Astrocyte of the cerebellum (primary cell): ENCODE results near the gene SIX2.

ENCODE experiments used
- DNase-seq: peaks from one replicate; pipeline ENCODE4 v3.0.0-alpha.2; 2011; ENCODE audit warnings: low read depth
- H3K4me3 ChIP-seq: 2 replicates; pipeline ENCODE4 v1.5.1; 2011; ENCODE audit warnings: mild to moderate bottlenecking, low read depth, low read length, moderate library complexity
- CTCF ChIP-seq: IDR thresholded peaks from 2 replicates; pipeline ENCODE4 v1.5.1; 2012; ENCODE audit warnings: low read length, low read depth, moderate library complexity, mild to moderate bottlenecking; ENCODE audit errors: missing control alignments
- in situ Hi-C: cut with HindIII; loops from 2 replicates; pipeline ENCODE4 v1.10.0; 2017; ENCODE audit warnings: low sequenced_read_pairs

Gene SIX2

DNA sequence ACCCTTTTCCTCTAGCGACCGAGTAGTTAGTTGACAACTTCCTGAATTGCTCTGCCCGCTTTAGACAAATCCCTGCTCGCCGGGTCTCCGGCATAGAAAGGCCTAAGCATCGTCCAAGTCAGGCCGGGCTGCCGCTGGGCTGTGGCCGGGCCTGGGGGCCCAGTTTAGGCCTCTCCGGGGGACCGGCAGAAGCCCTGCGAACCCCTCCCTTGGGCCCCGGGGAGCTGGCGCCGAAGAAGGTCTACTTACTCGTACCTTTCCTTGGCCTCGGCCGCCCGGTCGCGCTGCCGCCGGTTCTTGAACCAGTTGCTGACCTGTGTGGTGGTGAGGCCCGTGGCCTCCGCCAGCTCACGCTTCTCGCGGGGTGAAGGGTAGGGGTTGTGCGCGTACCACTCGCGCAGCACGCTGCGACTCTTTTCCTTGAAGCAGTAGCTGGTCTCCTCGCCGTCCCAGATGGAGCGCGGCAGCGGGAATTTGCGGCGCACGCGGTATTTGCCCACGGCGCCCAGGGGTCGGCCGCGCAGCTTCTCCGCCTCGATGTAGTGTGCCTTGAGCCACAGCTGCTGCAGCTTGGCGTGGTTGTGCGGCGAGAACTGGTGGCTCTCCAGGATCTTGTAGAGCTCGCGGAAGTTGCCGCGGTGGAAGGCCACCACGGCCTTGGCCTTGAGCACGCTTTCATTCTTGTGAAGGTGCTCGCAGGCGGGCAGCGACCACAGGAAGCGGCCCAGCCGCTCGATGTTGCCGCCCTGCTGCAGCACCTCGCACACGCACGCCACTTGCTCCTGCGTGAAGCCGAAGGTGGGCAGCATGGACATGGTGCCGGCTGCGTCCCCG, 739 bp downstream of the SIX2 start:
- in situ Hi-C loops: no loop called here
- no peak for TF ChIP-seq CTCF
- DNase-seq: no peak
- H3K4me3 ChIP-seq: peak overlapping the region; percentile 21

DNA sequence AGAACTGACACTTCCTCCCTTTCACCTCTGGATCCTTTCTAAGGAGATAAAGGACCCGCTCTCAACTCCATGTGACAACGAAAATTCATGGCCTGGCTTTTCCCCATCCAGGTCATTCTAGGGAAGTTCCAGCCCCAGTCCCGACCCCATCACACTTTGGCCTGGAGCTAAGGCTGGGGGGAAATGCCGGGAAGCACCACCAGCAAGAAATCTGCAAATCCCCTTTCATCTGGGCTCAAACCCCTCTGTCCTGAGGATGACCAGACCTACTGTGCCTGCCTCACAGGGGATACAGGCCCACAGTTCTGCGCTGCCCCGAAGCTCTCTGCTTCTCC, 1.3 kb downstream of the SIX2 start:
- no peak overlapping the region for H3K4me3 ChIP-seq
- in situ Hi-C loops: no loop called here

GRCh38 chr2:45006942-45007287, 2.3 kb downstream of the SIX2 start:
- TF ChIP-seq CTCF: no peak
- in situ Hi-C loops: no loop called here
- no peak for DNase-seq
- no peak overlapping the region for H3K4me3 ChIP-seq

More for the DNA sequence above, 1.3 kb downstream of the SIX2 start:
- DNase-seq: no peak
- no peak for TF ChIP-seq CTCF

- TF ChIP-seq CTCF: no peak
- no peak overlapping the region for H3K4me3 ChIP-seq
- DNase-seq: no peak
- in situ Hi-C loops: no loop called here
Measured at GRCh38 chr2:45006041-45006941, 3.0 kb downstream of the SIX2 start.

GRCh38 chr2:45005261-45006002, 3.8 kb downstream of the SIX2 start:
- DNase-seq: no peak
- in situ Hi-C loops: no loop called here
- H3K4me3 ChIP-seq: no peak overlapping the region
- no peak for TF ChIP-seq CTCF

GRCh38 chr2:45004562-45005191, 4.6 kb downstream of the SIX2 start:
- DNase-seq: no peak
- TF ChIP-seq CTCF: no peak
- peak overlapping the region; percentile 21 for H3K4me3 ChIP-seq
- in situ Hi-C loops: no loop called here
